GM11168 (cell line): ENCODE measurements around the gene BANP.
"Not testable (repeated sequence)": the region's sequence is repeated elsewhere in the genome, so short reads cannot be mapped to it uniquely, and the experiment has no call there.

Experiments used
- in situ Hi-C: fragments of 300-500 bp; cut with MboI; formaldehyde crosslinking; loops from one replicate; pipeline ENCODE4 v1.12.0; 2022; ENCODE audit warnings: low sequenced_read_pairs; ENCODE audit not compliant: unreplicated experiment

Gene BANP

GRCh38 chr16:88070989-88071625 lies 119.9 kb downstream of the BANP start:
- in situ Hi-C loops: no loop called here

- in situ Hi-C loops: no loop called here
These were observed 120.7 kb downstream of the BANP start for GRCh38 chr16:88071908-88072307.

- in situ Hi-C loops: no loop called here
These were observed 121.4 kb downstream of the BANP start for GRCh38 chr16:88072571-88073001.

GRCh38 chr16:88073201-88073721 lies 122.0 kb downstream of the BANP start:
- in situ Hi-C loops: no loop called here

GRCh38 chr16:88074041-88074440 lies 122.8 kb downstream of the BANP start:
- in situ Hi-C loops: no loop called here

- in situ Hi-C loops: no loop called here
These were observed 125.1 kb downstream of the BANP start for GRCh38 chr16:88076211-88076931.

GRCh38 chr16:88076932-88077320 lies 125.7 kb downstream of the BANP start:
- in situ Hi-C loops: not testable (repeated sequence)

GRCh38 chr16:88077328-88078108 lies 126.3 kb downstream of the BANP start:
- in situ Hi-C loops: no loop called here

- in situ Hi-C loops: no loop called here
These were observed 127.0 kb downstream of the BANP start for GRCh38 chr16:88078111-88078775.

GRCh38 chr16:88083582-88083981 lies 132.3 kb downstream of the BANP start:
- in situ Hi-C loops: no loop called here

GRCh38 chr16:88084881-88085280 lies 133.6 kb downstream of the BANP start:
- in situ Hi-C loops: no loop called here

- in situ Hi-C loops: no loop called here
These were observed 135.6 kb downstream of the BANP start for GRCh38 chr16:88086571-88087516.

- in situ Hi-C loops: no loop called here
These were observed 136.3 kb downstream of the BANP start for GRCh38 chr16:88087517-88087877.

- in situ Hi-C loops: no loop called here
These were observed 136.9 kb downstream of the BANP start for GRCh38 chr16:88088161-88088581.

- in situ Hi-C loops: not testable (repeated sequence)
These were observed 137.4 kb downstream of the BANP start for GRCh38 chr16:88088611-88089010.

- in situ Hi-C loops: not testable (repeated sequence)
These were observed 137.8 kb downstream of the BANP start for GRCh38 chr16:88089071-88089470.

GRCh38 chr16:88089632-88090376 lies 138.6 kb downstream of the BANP start:
- in situ Hi-C loops: not testable (repeated sequence)

GRCh38 chr16:88090377-88091175 lies 139.3 kb downstream of the BANP start:
- in situ Hi-C loops: not testable (repeated sequence)
